ENCODE results near the gene HSPA1L. TPM values are rescaled to one million over a fixed set of nuclear protein-coding genes. Genes with fewer than 3 reads are reported as not detected.
"Not testable (repeated sequence)": the region's sequence is repeated elsewhere in the genome, so short reads cannot be mapped to it uniquely, and the experiment has no call there.

The HSPA1L gene
- total RNA-seq (1 to 10 TPM; 1.7 to 1.8 TPM), total RNA-seq (1.2 to 36.4 (median 8.5) reads per million in 172 experiments)
- 7.3 TPM for polyA plus RNA-seq (2013, experiment 1 of 2)
- polyA plus RNA-seq (2013, experiment 2 of 2): 8.5 TPM

DNA sequence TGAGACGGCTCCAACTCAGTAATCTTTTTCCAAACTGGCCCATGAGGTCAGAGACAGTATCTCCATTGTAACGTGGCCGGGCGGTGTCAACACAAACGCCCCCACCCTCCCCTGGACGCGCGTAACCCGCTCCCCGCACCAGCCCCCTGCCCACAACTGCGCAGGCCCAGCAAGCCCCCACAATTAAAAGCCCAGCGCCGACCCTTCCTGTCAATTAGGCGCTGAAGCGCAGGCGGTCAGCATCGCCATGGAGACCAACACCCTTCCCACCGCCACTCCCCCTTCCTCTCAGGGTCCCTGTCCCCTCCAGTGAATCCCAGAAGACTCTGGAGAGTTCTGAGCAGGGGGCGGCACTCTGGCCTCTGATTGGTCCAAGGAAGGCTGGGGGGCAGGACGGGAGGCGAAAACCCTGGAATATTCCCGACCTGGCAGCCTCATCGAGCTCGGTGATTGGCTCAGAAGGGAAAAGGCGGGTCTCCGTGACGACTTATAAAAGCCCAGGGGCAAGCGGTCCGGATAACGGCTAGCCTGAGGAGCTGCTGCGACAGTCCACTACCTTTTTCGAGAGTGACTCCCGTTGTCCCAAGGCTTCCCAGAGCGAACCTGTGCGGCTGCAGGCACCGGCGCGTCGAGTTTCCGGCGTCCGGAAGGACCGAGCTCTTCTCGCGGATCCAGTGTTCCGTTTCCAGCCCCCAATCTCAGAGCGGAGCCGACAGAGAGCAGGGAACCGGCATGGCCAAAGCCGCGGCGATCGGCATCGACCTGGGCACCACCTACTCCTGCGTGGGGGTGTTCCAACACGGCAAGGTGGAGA is at the start of gene HSPA1L, which contains the start of gene HSPA1A:
Gene HSPA1L, minus strand, starts transcription at position 259 of the 814 bp plus-strand sequence. CDS start 3,311 bp downstream, outside the sequence.
Gene HSPA1A, plus strand, starts transcription at position 519 of the 814 bp plus-strand sequence. Its CDS starts 214 bp downstream, at position 733.
- DNase-seq (peak in 11 of 14 experiments; percentile 25 to 76 (median 60)), ATAC-seq (ENCODE audit: poor library complexity) (peak; percentile 11)
- Mint-ChIP-seq H3K36me3 (ENCODE audit: low read depth) (peaks cover 18% of the 10 kb centered on the region), H3K27me3 (no peaks in the 10 kb centered on the region), H3K4me3 (peak within 1 kb of the TSS; percentile 90), H3K9me3 (no peaks in the 10 kb centered on the region), H3K27ac (peak within 1 kb of the TSS; percentile 83), H3K4me1 (ENCODE audit: low read depth) (peaks cover 47% of the 10 kb centered on the region)
- CTCF ChIA-PET: interaction anchor here (0.8 to 3.8 kb wide), 5 partner anchors 8 to 216 kb away, joined by 3 to 19 read pairs (median 5); partner anchors contain the start of genes DDAH2, LSM2 and VARS1
- Histone ChIP-seq H3K36me3 (ENCODE audit: insufficient read depth, low read length) (peaks cover 11% of the 10 kb centered on the region), H3K4me1 (ENCODE audit: insufficient read depth, low read length) (peaks cover 49% of the 10 kb centered on the region), H3K9me3 (ENCODE audit: control insufficient read depth in 1 of 2, insufficient read depth in 1 of 2, low read length in 2 of 2) (no peaks in the 10 kb centered on the region), H3K27ac (ENCODE audit: low read depth in 1 of 2, low read length in 2 of 2) (peak within 1 kb of the TSS; percentile 75 to 81), H3K4me3 (ENCODE audit: low read length) (peak within 1 kb of the TSS; percentile 70), H3K27me3 (ENCODE audit: control insufficient read depth in 1 of 2, insufficient read depth in 2 of 2, low read length in 2 of 2) (no peaks in the 10 kb centered on the region)
- POLR2A ChIA-PET: interaction anchor here (0.6 to 3.6 kb wide), 18 partner anchors 9 to 274 kb away, joined by 3 to 29 read pairs (median 5); partner anchors contain the start of genes CLIC1, DDAH2, DDX39B and HSPA1B
- intact Hi-C loops (cut with DNase I, micrococcal nuclease): loop anchor here (2.0 to 5.0 kb wide), 2 partner anchors 20 to 78 kb away; partner anchors contain the start of genes CLIC1 (in 1 of the 2) and VARS1 (in 1 of the 2)
- TF ChIP-seq, protein P1, sequence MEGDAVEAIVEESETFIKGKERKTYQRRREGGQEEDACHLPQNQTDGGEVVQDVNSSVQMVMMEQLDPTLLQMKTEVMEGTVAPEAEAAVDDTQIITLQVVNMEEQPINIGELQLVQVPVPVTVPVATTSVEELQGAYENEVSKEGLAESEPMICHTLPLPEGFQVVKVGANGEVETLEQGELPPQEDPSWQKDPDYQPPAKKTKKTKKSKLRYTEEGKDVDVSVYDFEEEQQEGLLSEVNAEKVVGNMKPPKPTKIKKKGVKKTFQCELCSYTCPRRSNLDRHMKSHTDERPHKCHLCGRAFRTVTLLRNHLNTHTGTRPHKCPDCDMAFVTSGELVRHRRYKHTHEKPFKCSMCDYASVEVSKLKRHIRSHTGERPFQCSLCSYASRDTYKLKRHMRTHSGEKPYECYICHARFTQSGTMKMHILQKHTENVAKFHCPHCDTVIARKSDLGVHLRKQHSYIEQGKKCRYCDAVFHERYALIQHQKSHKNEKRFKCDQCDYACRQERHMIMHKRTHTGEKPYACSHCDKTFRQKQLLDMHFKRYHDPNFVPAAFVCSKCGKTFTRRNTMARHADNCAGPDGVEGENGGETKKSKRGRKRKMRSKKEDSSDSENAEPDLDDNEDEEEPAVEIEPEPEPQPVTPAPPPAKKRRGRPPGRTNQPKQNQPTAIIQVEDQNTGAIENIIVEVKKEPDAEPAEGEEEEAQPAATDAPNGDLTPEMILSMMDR (IDR thresholded peaks at IDR 0.05): no peak

DNA sequence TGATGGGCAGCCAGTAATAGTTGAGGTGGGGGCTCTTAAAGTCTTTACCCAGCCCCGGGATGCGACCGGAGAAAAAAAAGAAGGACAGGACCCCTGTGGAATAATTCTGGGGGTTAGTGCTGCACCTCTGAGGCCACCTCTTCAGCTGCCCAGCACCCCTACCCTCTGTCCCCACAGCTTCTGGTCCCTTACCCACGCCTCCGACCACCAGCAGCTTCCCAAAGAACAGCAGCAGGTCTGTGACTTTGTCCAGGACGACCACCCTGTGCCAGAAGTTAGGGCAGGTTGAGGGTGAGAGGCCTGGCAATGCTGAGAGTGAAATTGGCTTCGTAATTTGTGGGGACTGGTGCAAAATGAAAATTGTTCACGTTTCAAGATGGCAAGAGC is 49.7 kb upstream of the HSPA1L start:
- no peak overlapping the region for H3K4me3 ChIP-seq (ENCODE audit: low read length)
- no peak overlapping the region for H3K27ac ChIP-seq (ENCODE audit: low read depth in 1 of 2, low read length in 2 of 2)
- H3K4me1 ChIP-seq (ENCODE audit: insufficient read depth, low read length): peaks cover 37% of the 10 kb centered on the region
- ATAC-seq (ENCODE audit: poor library complexity) (no peak), DNase-seq (no peak)
- no peaks in the 10 kb centered on the region for H3K27me3 ChIP-seq (ENCODE audit: control insufficient read depth in 1 of 2, insufficient read depth in 2 of 2, low read length in 2 of 2)
- H3K4me1 Mint-ChIP-seq (ENCODE audit: low read depth): peaks cover 28% of the 10 kb centered on the region
- intact Hi-C loops (cut with DNase I, micrococcal nuclease): loop anchor here (1.0 to 10.0 kb wide), 3 partner anchors 137 to 1430 kb away; partner anchors contain the start of gene RGL2 (in 1 of the 2)
- ChIA-PET POLR2A (interaction anchor here (0.8 to 1.4 kb wide), 3 partner anchors 33 to 324 kb away, joined by 3 to 5 read pairs (median 3); partner anchors contain the start of genes DDX39B and EHMT2), CTCF (interaction anchor here (1.3 kb wide), 1 partner anchor 24 kb away, joined by 3 read pairs; no protein-coding TSS in a partner anchor)
- TF ChIP-seq, protein P1 (IDR thresholded peaks at IDR 0.05): no peak
- no peaks in the 10 kb centered on the region for H3K9me3 Mint-ChIP-seq
- no peaks in the 10 kb centered on the region for H3K9me3 ChIP-seq (ENCODE audit: control insufficient read depth in 1 of 2, insufficient read depth in 1 of 2, low read length in 2 of 2)
- peaks cover 21% of the 10 kb centered on the region for H3K36me3 Mint-ChIP-seq (ENCODE audit: low read depth)
- H3K36me3 ChIP-seq (ENCODE audit: insufficient read depth, low read length): peaks cover 13% of the 10 kb centered on the region
- no peaks in the 10 kb centered on the region for H3K27me3 Mint-ChIP-seq
- peak overlapping the region; percentile 88 for H3K4me3 Mint-ChIP-seq
- no peak overlapping the region for H3K27ac Mint-ChIP-seq

DNA sequence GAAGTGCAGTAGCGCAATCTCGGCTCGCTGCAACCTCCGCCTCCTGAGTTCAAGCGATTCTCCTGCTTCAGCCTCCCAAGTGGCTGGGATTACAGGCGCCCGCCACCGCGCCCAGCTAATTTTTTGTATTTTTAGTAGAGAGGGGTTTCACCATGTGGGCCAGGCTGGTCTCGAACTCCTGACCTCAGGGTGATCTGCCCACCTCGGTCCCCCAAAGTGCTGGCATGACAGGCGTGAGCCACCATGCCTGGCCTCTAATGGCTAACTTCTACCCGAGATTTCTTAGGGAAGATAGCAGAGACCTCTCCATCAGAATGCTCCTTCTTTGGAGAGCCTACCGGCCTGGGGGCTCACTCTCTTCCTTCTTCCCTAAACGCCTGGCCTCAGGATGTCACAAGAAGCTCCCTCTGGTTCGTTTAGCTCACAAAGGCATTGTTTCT is 49.1 kb upstream of the HSPA1L start:
- not testable (repeated sequence) for H3K27me3 ChIP-seq (ENCODE audit: control insufficient read depth in 1 of 2, insufficient read depth in 2 of 2, low read length in 2 of 2); H3K27me3 Mint-ChIP-seq; H3K9me3 Mint-ChIP-seq; H3K9me3 ChIP-seq (ENCODE audit: control insufficient read depth in 1 of 2, insufficient read depth in 1 of 2, low read length in 2 of 2); DNase-seq; ATAC-seq (ENCODE audit: poor library complexity)
- intact Hi-C loops (cut with DNase I, micrococcal nuclease): loop anchor here (1.0 to 10.0 kb wide), 3 partner anchors 136 to 1431 kb away; partner anchors contain the start of gene RGL2 (in 1 of the 2)
- H3K27ac Mint-ChIP-seq: peak overlapping the region; percentile 91
- peaks cover 20% of the 10 kb centered on the region for H3K36me3 ChIP-seq (ENCODE audit: insufficient read depth, low read length)
- peaks cover 37% of the 10 kb centered on the region for H3K4me1 ChIP-seq (ENCODE audit: insufficient read depth, low read length)
- H3K4me3 Mint-ChIP-seq: peak overlapping the region; percentile 88
- H3K4me1 Mint-ChIP-seq (ENCODE audit: low read depth): peaks cover 28% of the 10 kb centered on the region
- CTCF ChIA-PET: interaction anchor here (0.6 to 2.2 kb wide), 6 partner anchors 26 to 366 kb away, joined by 3 to 11 read pairs (median 4); partner anchors contain the start of gene MICB
- H3K4me3 ChIP-seq (ENCODE audit: low read length): peak overlapping the region; percentile 69
- POLR2A ChIA-PET: interaction anchor here (0.6 to 2.9 kb wide), 14 partner anchors 29 to 956 kb away, joined by 3 to 36 read pairs (median 6); partner anchors contain the start of genes BAG6, DDX39B, EHMT2 and HSPA1B
- peaks cover 27% of the 10 kb centered on the region for H3K36me3 Mint-ChIP-seq (ENCODE audit: low read depth)
- H3K27ac ChIP-seq (ENCODE audit: low read depth in 1 of 2, low read length in 2 of 2): peak overlapping the region in 1 of 2 donors; percentile 9
- TF ChIP-seq, protein P1 (IDR thresholded peaks at IDR 0.05): peak; percentile 4
